SU-DHL-6 (cell line): Measurements from ENCODE around the gene SH3RF3.

Source experiments
- CTCF ChIP-seq: fragments of 200-600 bp; sonication (generic); IDR thresholded peaks from one replicate; pipeline ENCODE4 v1.5.1; 2017; ENCODE audit warnings: antibody characterized with exemption, mild to moderate bottlenecking, low read length, moderate library complexity; ENCODE audit not compliant: insufficient read depth, poor library complexity, severe bottlenecking
- EZH2phosphoT487 ChIP-seq: fragments of 200-600 bp; sonication (generic), shearing (Covaris generic); conservative IDR thresholded peaks from 2 replicates; pipeline ENCODE4 v1.6.1; 2018; ENCODE audit warnings: mild to moderate bottlenecking, antibody characterized with exemption, low read length, moderate library complexity, mixed read lengths

GRCh38 chr2:109270505-109271312 lies 141.7 kb downstream of the SH3RF3 start:
- TF ChIP-seq CTCF (no peak), EZH2phosphoT487 (no peak)
